Natural killer cell (primary cell): ENCODE measurements around the gene SIRPB1. TPM values are rescaled to one million over a fixed set of nuclear protein-coding genes. Genes with fewer than 3 reads are reported as not detected.

Source experiments
- ATAC-seq, 3 donors: fragments of 150-1000 bp in 2 of 3; fragments of 200-7000 bp in 1 of 3; cut with Tn5 transposase; 1 replicate in 1 of 3; 2 replicates in 2 of 3; pipeline ENCODE4 v1.10.0; 2021; ENCODE audit warnings: mild to moderate bottlenecking in 2 of 3, moderate library complexity in 2 of 3
- DNase-seq, 2 donors: peaks; one replicate each; pipeline versions ENCODE4 v3.0.0 to v3.0.0-alpha.2; 2013 to 2021; ENCODE audit warnings: mixed read lengths in 1 of 2
- H3K27ac ChIP-seq: one replicate; pipeline ENCODE4 v1.5.1; 2013; ENCODE audit warnings: mild to moderate bottlenecking, low read length
- H3K27me3 ChIP-seq: one replicate; pipeline ENCODE4 v1.6.1; 2013; ENCODE audit warnings: low read length; ENCODE audit not compliant: control insufficient read depth, insufficient read depth
- H3K36me3 ChIP-seq: one replicate; pipeline ENCODE4 v1.6.1; 2013; ENCODE audit warnings: low read length; ENCODE audit not compliant: control insufficient read depth, insufficient read depth
- H3K4me1 ChIP-seq: one replicate; pipeline ENCODE4 v1.6.1; 2013; ENCODE audit warnings: low read length; ENCODE audit not compliant: control insufficient read depth, insufficient read depth
- H3K4me3 ChIP-seq: one replicate; pipeline ENCODE4 v1.5.1; 2013; ENCODE audit warnings: low read length
- H3K9me3 ChIP-seq: one replicate; pipeline ENCODE4 v1.6.1; 2013; ENCODE audit warnings: low read length; ENCODE audit not compliant: control insufficient read depth, insufficient read depth
- H3K27ac Mint-ChIP-seq, 2 donors: one replicate each; pipeline ENCODE4 v1.8.0; 2022; ENCODE audit warnings: mild to moderate bottlenecking in 2 of 2, mixed read lengths in 2 of 2, moderate library complexity in 1 of 2
- H3K27me3 Mint-ChIP-seq, 2 donors: one replicate each; pipeline ENCODE4 v1.8.0; 2022; ENCODE audit warnings: low read depth in 2 of 2, mixed read lengths in 2 of 2
- H3K36me3 Mint-ChIP-seq: one replicate; pipeline ENCODE4 v1.8.0; 2022; ENCODE audit warnings: mixed read lengths
- H3K4me1 Mint-ChIP-seq, 2 donors: one replicate each; pipeline ENCODE4 v1.8.0; 2022; ENCODE audit warnings: mixed read lengths in 2 of 2
- H3K4me3 Mint-ChIP-seq: one replicate; pipeline ENCODE4 v1.8.0; 2022; ENCODE audit warnings: mild to moderate bottlenecking, moderate library complexity, mixed read lengths
- H3K9me3 Mint-ChIP-seq, 2 donors: one replicate each; pipeline ENCODE4 v1.8.0; 2022; ENCODE audit warnings: mixed read lengths in 2 of 2
- CTCF ChIP-seq: fragments of 200-600 bp; IDR thresholded peaks from one replicate; pipeline ENCODE4 v1.8.0; 2022; ENCODE audit warnings: antibody characterized with exemption
- WGBS: methylation state at CpG from one replicate; pipeline ENCODE4 v1.1.7; 2013; ENCODE audit warnings: missing lambda C conversion rate; ENCODE audit not compliant: insufficient coverage; 5-methylcytosine and 5-hydroxymethylcytosine counted together
- intact Hi-C: fragments of 100-400 bp; cut with micrococcal nuclease; formaldehyde crosslinking; loops from one replicate; pipeline ENCODE4 v1.14.2; 2022
- total RNA-seq, 4 donors: library from RNA; stranded (reverse); fragments of 120-200 nt in 1 of 4; gene quantifications; one replicate each; pipeline versions ENCODE4 v1.2.3 to v1.2.4, GENCODE V29; 2013 to 2022

SIRPB1 gene
- total RNA-seq, 3 donors from 2014 or later (not counting 1 experiment from before 2014, with no cell fraction given): 2.6 to 7.2 (median 5.3) TPM

- Histone ChIP-seq H3K27me3 (no peaks in the 10 kb centered on the region), H3K27ac (no peak overlapping the region), H3K4me1 (peaks cover 32% of the 10 kb centered on the region), H3K36me3 (no peaks in the 10 kb centered on the region), H3K4me3 (no peak overlapping the region), H3K9me3 (no peaks in the 10 kb centered on the region)
- ATAC-seq (no peak), DNase-seq (no peak)
- H3K27ac Mint-ChIP-seq: no peak overlapping the region
- peaks cover 26 to 27% of the 10 kb centered on the region in 2 donors for H3K4me1 Mint-ChIP-seq
- WGBS: 78% methylated on average over 4 of the region's 5 CpGs
- H3K27me3 Mint-ChIP-seq: no peaks in the 10 kb centered on the region
- intact Hi-C loops: no loop called here
- H3K4me3 Mint-ChIP-seq: no peak overlapping the region
- no peak for TF ChIP-seq CTCF
- no peaks in the 10 kb centered on the region for H3K9me3 Mint-ChIP-seq
- no peaks in the 10 kb centered on the region for H3K36me3 Mint-ChIP-seq
Observed at GRCh38 chr20:1666802-1667201, 47.0 kb upstream of the SIRPB1 start.

DNA sequence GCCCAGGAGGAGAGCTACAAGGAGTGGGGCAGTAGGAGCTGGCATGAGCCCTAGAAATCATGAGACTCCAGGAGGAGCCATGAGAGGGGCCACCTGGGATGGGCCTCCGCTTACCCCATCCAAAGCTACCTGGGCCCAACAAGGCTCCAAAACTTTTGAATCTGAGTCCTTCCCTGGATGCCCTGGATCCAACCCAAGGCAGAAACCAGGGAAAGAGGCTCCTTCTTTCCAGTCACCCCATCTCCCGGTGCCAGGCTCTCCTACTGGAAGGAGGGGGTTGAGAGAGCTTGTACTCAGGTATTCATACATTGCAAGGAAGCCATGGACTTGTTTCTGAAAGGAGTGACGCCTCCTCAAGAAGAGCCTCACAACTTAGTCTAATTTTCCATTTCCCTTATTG is 45.5 kb upstream of the SIRPB1 start:
- Histone ChIP-seq H3K9me3 (no peaks in the 10 kb centered on the region), H3K27ac (peak overlapping the region; percentile 13), H3K4me1 (peaks cover 42% of the 10 kb centered on the region), H3K4me3 (no peak overlapping the region), H3K27me3 (no peaks in the 10 kb centered on the region), H3K36me3 (no peaks in the 10 kb centered on the region)
- TF ChIP-seq CTCF: no peak
- Mint-ChIP-seq H3K27me3 (no peaks in the 10 kb centered on the region), H3K4me3 (peak overlapping the region; percentile 40), H3K4me1 (peaks cover 32 to 39% of the 10 kb centered on the region in 2 donors), H3K27ac (peak overlapping the region in 1 of 2 donors; percentile 23), H3K9me3 (no peaks in the 10 kb centered on the region), H3K36me3 (no peaks in the 10 kb centered on the region)
- 75% methylated on average over 1 of the region's 3 CpGs for WGBS
- DNase-seq (no peak), ATAC-seq (no peak)
- intact Hi-C loops: no loop called here

- intact Hi-C loops: no loop called here
- Histone ChIP-seq H3K27me3 (no peaks in the 10 kb centered on the region), H3K4me3 (no peak overlapping the region), H3K27ac (peak overlapping the region; percentile 13), H3K36me3 (no peaks in the 10 kb centered on the region), H3K9me3 (no peaks in the 10 kb centered on the region), H3K4me1 (peaks cover 42% of the 10 kb centered on the region)
- no peaks in the 10 kb centered on the region for H3K9me3 Mint-ChIP-seq
- no peak for TF ChIP-seq CTCF
- no peaks in the 10 kb centered on the region for H3K36me3 Mint-ChIP-seq
- peak in 1 of 2 donors; percentile 78 for DNase-seq
- H3K4me3 Mint-ChIP-seq: peak overlapping the region; percentile 40
- H3K4me1 Mint-ChIP-seq: peaks cover 34 to 43% of the 10 kb centered on the region in 2 donors
- ATAC-seq: peak; percentile 21 to 66 (median 43)
- WGBS: 25% methylated on average over 5 of the region's 5 CpGs
- H3K27me3 Mint-ChIP-seq: no peaks in the 10 kb centered on the region
- H3K27ac Mint-ChIP-seq: peak overlapping the region in 1 of 2 donors; percentile 23
Observed at GRCh38 chr20:1664911-1665310, 45.1 kb upstream of the SIRPB1 start.

DNA sequence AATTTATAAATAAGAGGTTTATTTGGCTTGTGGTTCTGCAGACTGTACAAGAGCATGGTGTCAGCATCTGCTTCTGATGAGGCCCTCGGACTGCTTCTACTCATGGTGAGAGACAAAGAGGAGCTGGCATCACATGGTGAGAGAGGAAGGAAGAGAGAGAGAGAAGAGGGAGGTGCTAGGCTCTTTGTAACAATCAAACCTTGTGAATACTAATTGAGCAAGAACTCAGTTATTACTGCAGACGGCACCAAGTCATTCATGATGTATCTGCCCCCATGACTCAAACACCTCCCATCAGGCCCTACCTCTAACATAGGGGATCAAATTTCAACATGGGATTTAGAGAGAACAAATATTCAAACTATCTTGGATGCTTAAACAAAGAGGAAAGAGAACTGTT is 44.1 kb upstream of the SIRPB1 start:
- Mint-ChIP-seq H3K9me3 (no peaks in the 10 kb centered on the region), H3K27me3 (no peaks in the 10 kb centered on the region), H3K4me1 (peaks cover 40 to 50% of the 10 kb centered on the region in 2 donors), H3K36me3 (no peaks in the 10 kb centered on the region), H3K27ac (peak overlapping the region; percentile 15 to 23), H3K4me3 (peak overlapping the region; percentile 49)
- TF ChIP-seq CTCF: no peak
- peak in 1 of 2 donors; percentile 53 for DNase-seq
- Histone ChIP-seq H3K9me3 (no peaks in the 10 kb centered on the region), H3K4me3 (no peak overlapping the region), H3K27me3 (no peaks in the 10 kb centered on the region), H3K4me1 (peaks cover 46% of the 10 kb centered on the region), H3K36me3 (no peaks in the 10 kb centered on the region), H3K27ac (peak overlapping the region; percentile 8)
- intact Hi-C loops: no loop called here
- peak in 1 of 3 donors; percentile 49 for ATAC-seq
- 35% methylated on average over 1 of the region's 2 CpGs for WGBS
